KMS-11 (cell line): ENCODE data around the gene ADCK1.
A peak's percentile ranks its signal among the peaks of the same experiment; 100 is the strongest.

ENCODE experiments used
- H2AFZ ChIP-seq: fragments of 200-600 bp; sonication (generic); 2 replicates; pipeline ENCODE4 v1.6.1; 2016; ENCODE audit warnings: antibody characterized with exemption, mixed run types, low read depth
- H3K27ac ChIP-seq: fragments of 200-600 bp; sonication (generic); 2 replicates; pipeline ENCODE4 v1.6.1; 2016; ENCODE audit warnings: mild to moderate bottlenecking, mixed run types
- H3K27me3 ChIP-seq: fragments of 200-600 bp; sonication (generic); 2 replicates; pipeline ENCODE4 v1.6.1; 2017; ENCODE audit warnings: mild to moderate bottlenecking, low read depth, mixed run types, moderate library complexity; ENCODE audit not compliant: insufficient read depth
- H3K36me3 ChIP-seq: fragments of 200-600 bp; sonication (generic); 2 replicates; pipeline ENCODE4 v1.6.1; 2017; ENCODE audit warnings: mild to moderate bottlenecking, mixed run types; ENCODE audit not compliant: insufficient read depth
- H3K4me1 ChIP-seq: fragments of 200-600 bp; sonication (generic); 2 replicates; pipeline ENCODE4 v1.6.1; 2016; ENCODE audit warnings: mild to moderate bottlenecking, low read depth, mixed run types; ENCODE audit not compliant: poor library complexity, severe bottlenecking
- H3K4me2 ChIP-seq: fragments of 200-600 bp; sonication (generic); 2 replicates; pipeline ENCODE4 v1.7.0; 2016; ENCODE audit warnings: mild to moderate bottlenecking, mixed run types
- H3K4me3 ChIP-seq: fragments of 200-600 bp; sonication (generic); IDR thresholded peaks from 2 replicates; pipeline ENCODE4 v1.6.1; 2017; ENCODE audit warnings: low read depth, low read length, mixed read lengths; ENCODE audit not compliant: insufficient read depth
- H3K79me2 ChIP-seq: fragments of 200-600 bp; sonication (generic); 2 replicates; pipeline ENCODE4 v1.6.1; 2016; ENCODE audit warnings: low read depth, mixed run types; ENCODE audit not compliant: insufficient read depth
- H3K9ac ChIP-seq: fragments of 200-600 bp; sonication (generic); 2 replicates; pipeline ENCODE4 v1.6.1; 2016; ENCODE audit warnings: mild to moderate bottlenecking, mixed run types
- H4K20me1 ChIP-seq: fragments of 200-600 bp; sonication (generic); 2 replicates; pipeline ENCODE4 v1.6.1; 2016; ENCODE audit warnings: mild to moderate bottlenecking, mixed run types; ENCODE audit not compliant: insufficient read depth
- TF ChIP-seq, protein P1 (sequence below): fragments of 200-600 bp; sonication (generic); conservative IDR thresholded peaks from 2 replicates; pipeline ENCODE4 v1.6.1; 2017; ENCODE audit warnings: low read depth, mild to moderate bottlenecking, antibody characterized with exemption, low read length, moderate library complexity, mixed read lengths

The ADCK1 gene, protein sequence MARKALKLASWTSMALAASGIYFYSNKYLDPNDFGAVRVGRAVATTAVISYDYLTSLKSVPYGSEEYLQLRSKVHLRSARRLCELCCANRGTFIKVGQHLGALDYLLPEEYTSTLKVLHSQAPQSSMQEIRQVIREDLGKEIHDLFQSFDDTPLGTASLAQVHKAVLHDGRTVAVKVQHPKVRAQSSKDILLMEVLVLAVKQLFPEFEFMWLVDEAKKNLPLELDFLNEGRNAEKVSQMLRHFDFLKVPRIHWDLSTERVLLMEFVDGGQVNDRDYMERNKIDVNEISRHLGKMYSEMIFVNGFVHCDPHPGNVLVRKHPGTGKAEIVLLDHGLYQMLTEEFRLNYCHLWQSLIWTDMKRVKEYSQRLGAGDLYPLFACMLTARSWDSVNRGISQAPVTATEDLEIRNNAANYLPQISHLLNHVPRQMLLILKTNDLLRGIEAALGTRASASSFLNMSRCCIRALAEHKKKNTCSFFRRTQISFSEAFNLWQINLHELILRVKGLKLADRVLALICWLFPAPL

GRCh38 chr14:77799863-77800730 lies at the start of gene ADCK1:
TSS of gene ADCK1 (plus strand) at chr14:77800109. CDS start at chr14:77818979, 18,870 bp downstream.
- Histone ChIP-seq H3K9ac (peak within 1 kb of the TSS; percentile 76), H3K36me3 (no peaks in the 10 kb centered on the region), H3K4me2 (peak within 1 kb of the TSS; percentile 66), H2AFZ (peak within 1 kb of the TSS; percentile 78), H4K20me1 (no peaks in the 10 kb centered on the region), H3K4me3 (no peak within 1 kb of the TSS), H3K27me3 (no peaks in the 10 kb centered on the region), H3K4me1 (no peaks in the 10 kb centered on the region), H3K79me2 (no peaks in the 10 kb centered on the region), H3K27ac (peak within 1 kb of the TSS; percentile 57)
- TF ChIP-seq, protein P1, sequence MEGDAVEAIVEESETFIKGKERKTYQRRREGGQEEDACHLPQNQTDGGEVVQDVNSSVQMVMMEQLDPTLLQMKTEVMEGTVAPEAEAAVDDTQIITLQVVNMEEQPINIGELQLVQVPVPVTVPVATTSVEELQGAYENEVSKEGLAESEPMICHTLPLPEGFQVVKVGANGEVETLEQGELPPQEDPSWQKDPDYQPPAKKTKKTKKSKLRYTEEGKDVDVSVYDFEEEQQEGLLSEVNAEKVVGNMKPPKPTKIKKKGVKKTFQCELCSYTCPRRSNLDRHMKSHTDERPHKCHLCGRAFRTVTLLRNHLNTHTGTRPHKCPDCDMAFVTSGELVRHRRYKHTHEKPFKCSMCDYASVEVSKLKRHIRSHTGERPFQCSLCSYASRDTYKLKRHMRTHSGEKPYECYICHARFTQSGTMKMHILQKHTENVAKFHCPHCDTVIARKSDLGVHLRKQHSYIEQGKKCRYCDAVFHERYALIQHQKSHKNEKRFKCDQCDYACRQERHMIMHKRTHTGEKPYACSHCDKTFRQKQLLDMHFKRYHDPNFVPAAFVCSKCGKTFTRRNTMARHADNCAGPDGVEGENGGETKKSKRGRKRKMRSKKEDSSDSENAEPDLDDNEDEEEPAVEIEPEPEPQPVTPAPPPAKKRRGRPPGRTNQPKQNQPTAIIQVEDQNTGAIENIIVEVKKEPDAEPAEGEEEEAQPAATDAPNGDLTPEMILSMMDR, result no peak

DNA sequence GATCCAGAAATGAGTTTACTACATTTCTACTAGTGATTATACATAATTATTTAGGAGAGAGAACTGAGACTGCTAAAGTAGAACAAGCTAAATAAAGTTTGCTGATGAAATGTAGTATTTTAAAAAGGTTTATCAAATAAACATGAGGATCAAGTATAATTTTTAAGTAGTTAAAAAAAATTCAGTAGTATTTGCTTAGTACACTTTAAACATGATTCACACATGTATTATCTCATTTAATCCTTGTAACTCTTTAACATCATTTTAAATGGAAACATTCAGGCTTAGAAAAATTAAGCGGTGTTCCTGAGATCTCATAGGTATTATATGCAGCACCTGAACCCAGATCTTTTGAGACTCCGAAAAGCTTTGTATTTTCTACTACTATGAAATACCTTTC lies 47.6 kb upstream of the ADCK1 start:
- 0 out of 2 replicates have a peak, but pooled peaks cover 3% of the 10 kb centered on the region for H3K36me3 ChIP-seq
- H3K79me2 ChIP-seq, result peaks cover 19% of the 10 kb centered on the region; the same call in 1 of the 2 replicates
- H3K4me1 ChIP-seq, result no peaks in the 10 kb centered on the region
- H4K20me1 ChIP-seq, result no peaks in the 10 kb centered on the region
- TF ChIP-seq, protein P1, result no peak
- H3K4me2 ChIP-seq, result no peak overlapping the region
- H3K4me3 ChIP-seq, result no peak overlapping the region
- no peak overlapping the region for H2AFZ ChIP-seq
- H3K27ac ChIP-seq, result no peak overlapping the region
- no peak overlapping the region for H3K9ac ChIP-seq
- no peaks in the 10 kb centered on the region for H3K27me3 ChIP-seq

- H4K20me1 ChIP-seq, result no peaks in the 10 kb centered on the region
- no peaks in the 10 kb centered on the region for H3K4me1 ChIP-seq
- H2AFZ ChIP-seq, result no peak overlapping the region
- TF ChIP-seq, protein P1, result no peak
- peaks cover 26% of the 10 kb centered on the region; the same call in 1 of the 2 replicates for H3K79me2 ChIP-seq
- 0 out of 2 replicates have a peak, but pooled peaks cover 3% of the 10 kb centered on the region for H3K36me3 ChIP-seq
- no peaks in the 10 kb centered on the region for H3K27me3 ChIP-seq
- no peak overlapping the region for H3K4me3 ChIP-seq
- no peak overlapping the region for H3K9ac ChIP-seq
- no peak overlapping the region for H3K27ac ChIP-seq
- no peak overlapping the region for H3K4me2 ChIP-seq
These were observed 47.0 kb upstream of the ADCK1 start for GRCh38 chr14:77752799-77753516.
